ENCODE results near the gene MYL3. TPM values are rescaled to one million over a fixed set of nuclear protein-coding genes. Genes with fewer than 3 reads are reported as not detected.

MYL3 gene
- total RNA-seq, 2 donors from 2014 or later, result 1.9 TPM; not detected in 1

DNA sequence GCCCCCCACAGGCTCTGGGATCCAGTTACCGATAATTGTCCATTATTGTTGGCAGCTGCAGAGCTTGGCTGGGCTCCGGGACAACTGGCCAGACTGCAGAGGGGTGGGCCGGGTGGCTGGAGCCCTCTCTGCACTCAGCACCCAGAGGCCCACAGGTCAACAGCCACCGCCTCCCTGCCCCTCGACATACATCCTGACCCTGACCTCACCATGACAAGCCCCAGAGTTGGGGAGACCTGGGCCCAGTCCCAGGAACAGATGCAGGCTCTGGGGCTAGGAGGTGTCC is 36.7 kb upstream of the MYL3 start:
- TF ChIP-seq POLR2AphosphoS5 (IDR thresholded peaks at IDR 0.05), result no peak
- WGBS, result 70% methylated on average over 5 of the region's 5 CpGs
- no peak overlapping the region for H3K4me3 ChIP-seq
- no peak for DNase-seq (ENCODE audit: low spot score)
- peaks cover 5% of the 10 kb centered on the region for H3K27me3 ChIP-seq (replicated peaks; ENCODE audit: insufficient read depth)
- H3K36me3 ChIP-seq, result no peaks in the 10 kb centered on the region
- intact Hi-C loops (cut with DNase I), result no loop called here
- H3K4me1 ChIP-seq (replicated peaks), result peaks cover 6% of the 10 kb centered on the region
- no peaks in the 10 kb centered on the region for H3K9me3 ChIP-seq
- no peak overlapping the region for H3K27ac ChIP-seq

DNA sequence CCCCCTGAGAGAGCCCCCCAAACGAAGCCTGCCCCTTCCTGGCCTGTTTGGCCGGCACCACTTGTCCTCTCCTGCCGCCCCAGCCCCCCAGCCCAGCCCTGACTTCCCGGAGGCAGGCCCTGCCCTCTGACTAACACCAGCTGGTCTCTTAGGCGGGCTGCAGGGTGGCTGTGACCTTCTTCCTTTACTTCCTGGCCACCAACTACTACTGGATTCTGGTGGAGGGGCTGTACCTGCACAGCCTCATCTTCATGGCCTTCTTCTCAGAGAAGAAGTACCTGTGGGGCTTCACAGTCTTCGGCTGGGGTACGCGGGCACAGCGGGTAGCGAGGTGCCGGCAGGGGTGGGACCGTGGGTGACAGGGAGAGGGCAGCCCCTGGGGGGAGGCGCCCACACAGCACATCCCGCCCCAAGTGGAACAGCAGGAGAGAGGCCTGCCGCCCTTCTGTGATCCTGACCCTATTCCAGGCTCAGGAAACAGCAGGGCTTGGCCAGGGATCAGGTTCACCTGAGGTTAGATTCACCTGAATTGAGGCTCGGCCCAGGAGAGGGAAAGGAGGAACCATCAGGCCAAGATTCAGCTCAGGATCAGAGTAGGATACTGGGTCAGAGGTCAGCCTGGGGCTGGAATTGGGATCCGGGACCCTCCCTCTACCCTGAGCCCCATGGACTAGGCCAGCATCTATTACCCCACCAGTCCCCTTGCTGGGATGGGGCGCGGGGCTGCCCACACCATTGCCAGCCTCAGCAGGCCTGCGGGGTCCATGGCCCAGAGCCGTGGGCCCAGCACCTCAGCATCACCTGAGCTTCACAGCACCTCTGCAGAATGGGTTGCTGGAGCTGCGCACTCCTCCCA is 36.1 kb upstream of the MYL3 start:
- intact Hi-C loops (cut with DNase I), result no loop called here
- Histone ChIP-seq H3K4me1 (replicated peaks) (peaks cover 6% of the 10 kb centered on the region), H3K9me3 (no peaks in the 10 kb centered on the region), H3K36me3 (no peaks in the 10 kb centered on the region), H3K4me3 (no peak overlapping the region), H3K27me3 (replicated peaks; ENCODE audit: insufficient read depth) (peaks cover 5% of the 10 kb centered on the region), H3K27ac (no peak overlapping the region)
- TF ChIP-seq POLR2AphosphoS5 (IDR thresholded peaks at IDR 0.05) (no peak), POLR2A (IDR thresholded peaks at IDR 0.05) (no peak)
- TF ChIP-seq, protein P1, sequence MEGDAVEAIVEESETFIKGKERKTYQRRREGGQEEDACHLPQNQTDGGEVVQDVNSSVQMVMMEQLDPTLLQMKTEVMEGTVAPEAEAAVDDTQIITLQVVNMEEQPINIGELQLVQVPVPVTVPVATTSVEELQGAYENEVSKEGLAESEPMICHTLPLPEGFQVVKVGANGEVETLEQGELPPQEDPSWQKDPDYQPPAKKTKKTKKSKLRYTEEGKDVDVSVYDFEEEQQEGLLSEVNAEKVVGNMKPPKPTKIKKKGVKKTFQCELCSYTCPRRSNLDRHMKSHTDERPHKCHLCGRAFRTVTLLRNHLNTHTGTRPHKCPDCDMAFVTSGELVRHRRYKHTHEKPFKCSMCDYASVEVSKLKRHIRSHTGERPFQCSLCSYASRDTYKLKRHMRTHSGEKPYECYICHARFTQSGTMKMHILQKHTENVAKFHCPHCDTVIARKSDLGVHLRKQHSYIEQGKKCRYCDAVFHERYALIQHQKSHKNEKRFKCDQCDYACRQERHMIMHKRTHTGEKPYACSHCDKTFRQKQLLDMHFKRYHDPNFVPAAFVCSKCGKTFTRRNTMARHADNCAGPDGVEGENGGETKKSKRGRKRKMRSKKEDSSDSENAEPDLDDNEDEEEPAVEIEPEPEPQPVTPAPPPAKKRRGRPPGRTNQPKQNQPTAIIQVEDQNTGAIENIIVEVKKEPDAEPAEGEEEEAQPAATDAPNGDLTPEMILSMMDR (IDR thresholded peaks at IDR 0.05), result no peak
- DNase-seq (ENCODE audit: low spot score), result no peak
- whole genome bisulfite sequencing, result 84% methylated on average over 18 of the region's 22 CpGs

DNA sequence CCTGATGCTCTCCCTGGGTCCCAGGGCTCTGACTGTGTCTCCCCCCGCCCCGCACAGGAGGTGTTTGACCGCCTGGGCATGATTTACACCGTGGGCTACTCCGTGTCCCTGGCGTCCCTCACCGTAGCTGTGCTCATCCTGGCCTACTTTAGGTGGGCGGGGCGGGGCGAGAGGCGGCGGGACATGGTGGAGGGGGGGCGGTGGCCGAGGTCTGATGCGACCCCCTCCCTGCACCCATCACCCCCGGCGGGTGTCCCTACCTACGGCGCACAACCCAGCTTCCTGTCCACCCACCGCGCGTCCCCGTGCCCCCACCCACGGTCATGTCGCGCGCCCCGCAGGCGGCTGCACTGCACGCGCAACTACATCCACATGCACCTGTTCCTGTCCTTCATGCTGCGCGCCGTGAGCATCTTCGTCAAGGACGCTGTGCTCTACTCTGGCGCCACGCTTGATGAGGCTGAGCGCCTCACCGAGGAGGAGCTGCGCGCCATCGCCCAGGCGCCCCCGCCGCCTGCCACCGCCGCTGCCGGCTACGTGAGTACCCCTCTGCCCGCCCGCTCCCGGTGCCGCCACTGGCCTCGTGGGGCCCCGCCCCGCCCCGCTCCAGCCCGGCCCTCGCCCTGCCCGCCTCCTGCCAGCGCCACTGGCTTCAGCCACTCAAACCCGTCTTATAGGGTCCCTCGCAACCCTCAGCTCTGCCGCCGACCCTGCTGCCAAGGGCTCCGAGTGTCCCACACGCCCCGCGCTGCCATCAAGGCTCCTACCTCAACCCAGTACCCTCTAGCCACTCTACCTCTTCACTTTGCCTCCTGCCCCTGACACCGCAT is 35.3 kb upstream of the MYL3 start:
- no peak for DNase-seq (ENCODE audit: low spot score)
- no peak overlapping the region for H3K27ac ChIP-seq
- intact Hi-C loops (cut with DNase I), result no loop called here
- H3K9me3 ChIP-seq, result no peaks in the 10 kb centered on the region
- WGBS, result 12% methylated on average over 54 of the region's 71 CpGs
- H3K27me3 ChIP-seq (replicated peaks; ENCODE audit: insufficient read depth), result peaks cover 5% of the 10 kb centered on the region
- H3K36me3 ChIP-seq, result no peaks in the 10 kb centered on the region
- peaks cover 6% of the 10 kb centered on the region for H3K4me1 ChIP-seq (replicated peaks)
- H3K4me3 ChIP-seq, result no peak overlapping the region
- TF ChIP-seq, protein P1 (IDR thresholded peaks at IDR 0.05), result no peak
- TF ChIP-seq POLR2AphosphoS5 (IDR thresholded peaks at IDR 0.05), result no peak
- TF ChIP-seq POLR2A (IDR thresholded peaks at IDR 0.05), result no peak

DNA sequence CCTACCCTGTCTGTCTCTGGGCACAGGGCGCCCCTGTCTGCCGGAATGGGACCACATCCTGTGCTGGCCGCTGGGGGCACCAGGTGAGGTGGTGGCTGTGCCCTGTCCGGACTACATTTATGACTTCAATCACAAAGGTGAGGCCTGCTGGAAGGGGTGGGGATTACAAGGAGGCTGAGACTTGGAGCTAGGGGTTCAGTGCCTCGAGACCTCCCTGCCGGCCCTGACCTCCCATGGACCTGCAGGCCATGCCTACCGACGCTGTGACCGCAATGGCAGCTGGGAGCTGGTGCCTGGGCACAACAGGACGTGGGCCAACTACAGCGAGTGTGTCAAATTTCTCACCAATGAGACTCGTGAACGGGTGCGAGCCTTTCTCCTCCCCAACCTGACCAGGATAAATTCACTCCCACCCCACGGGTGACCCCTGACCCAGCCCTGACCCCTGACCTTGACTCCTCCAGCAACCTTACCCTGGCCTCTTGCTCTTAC is 34.6 kb upstream of the MYL3 start:
- Histone ChIP-seq H3K27ac (no peak overlapping the region), H3K27me3 (replicated peaks; ENCODE audit: insufficient read depth) (peaks cover 5% of the 10 kb centered on the region), H3K4me1 (replicated peaks) (peaks cover 6% of the 10 kb centered on the region), H3K9me3 (no peaks in the 10 kb centered on the region), H3K36me3 (no peaks in the 10 kb centered on the region), H3K4me3 (no peak overlapping the region)
- intact Hi-C loops (cut with DNase I), result no loop called here
- DNase-seq (ENCODE audit: low spot score), result no peak
- TF ChIP-seq, protein P1 (IDR thresholded peaks at IDR 0.05), result no peak
- TF ChIP-seq POLR2AphosphoS5 (IDR thresholded peaks at IDR 0.05), result no peak
- WGBS, result 76% methylated on average over 15 of the region's 15 CpGs

DNA sequence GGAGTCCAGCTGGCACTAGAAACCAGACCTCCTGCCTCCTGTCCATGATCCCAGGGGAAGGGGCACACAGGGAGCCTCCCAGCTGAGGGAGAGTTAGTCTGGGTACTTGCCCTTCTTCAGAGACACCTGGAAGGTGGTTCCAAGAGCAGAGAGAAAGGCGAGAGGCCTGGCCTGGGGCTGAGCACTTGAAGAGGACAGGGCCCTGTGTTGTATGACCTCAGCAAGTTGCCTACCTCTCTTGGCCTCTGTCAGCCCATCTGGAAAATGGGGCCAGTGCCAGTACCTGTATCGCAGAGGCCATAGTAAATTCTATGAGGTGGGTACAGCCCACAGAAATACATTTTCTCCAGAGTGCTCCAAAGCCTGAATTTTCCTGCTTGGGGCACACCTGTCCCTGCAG is 33.8 kb upstream of the MYL3 start:
- H3K9me3 ChIP-seq, result no peaks in the 10 kb centered on the region
- H3K27me3 ChIP-seq (replicated peaks; ENCODE audit: insufficient read depth), result peaks cover 5% of the 10 kb centered on the region
- H3K4me3 ChIP-seq, result no peak overlapping the region
- 95% methylated on average over 2 of the region's 2 CpGs for WGBS
- peaks cover 6% of the 10 kb centered on the region for H3K4me1 ChIP-seq (replicated peaks)
- no peak for DNase-seq (ENCODE audit: low spot score)
- H3K27ac ChIP-seq, result no peak overlapping the region
- no peaks in the 10 kb centered on the region for H3K36me3 ChIP-seq
- intact Hi-C loops (cut with DNase I), result no loop called here
- no peak for TF ChIP-seq POLR2AphosphoS5 (IDR thresholded peaks at IDR 0.05)
- TF ChIP-seq, protein P1 (IDR thresholded peaks at IDR 0.05), result no peak
- no peak for TF ChIP-seq POLR2A (IDR thresholded peaks at IDR 0.05)
